ENCODE data around the gene KRT82. TPM values are rescaled to one million over a fixed set of nuclear protein-coding genes. Genes with fewer than 3 reads are reported as not detected.

Gene KRT82
- total RNA-seq, 6 experiments from 2014 or later = not detected

DNA sequence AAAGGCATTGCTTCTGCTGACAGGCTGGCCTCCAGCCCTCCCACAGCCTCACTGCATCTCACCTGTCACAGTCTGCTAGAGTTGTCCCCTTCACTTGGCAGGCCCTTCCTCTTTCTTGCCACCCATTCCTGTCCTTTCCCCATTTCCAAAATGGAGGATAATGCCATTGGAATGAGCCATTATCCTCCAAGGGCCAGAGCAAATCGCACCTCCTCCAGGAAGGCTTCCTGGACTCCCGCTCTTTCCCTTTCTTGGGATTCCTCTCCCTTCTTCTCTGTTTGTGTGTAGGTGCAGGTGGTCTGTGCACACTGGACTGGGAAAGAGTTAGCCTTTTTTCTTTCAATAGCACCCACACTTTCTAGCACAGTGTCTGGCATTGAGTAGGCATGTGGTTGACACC is 3.8 kb downstream of the KRT82 start:
- no peak for ATAC-seq
- no peak for DNase-seq
- Histone ChIP-seq H3K4me3 (no peak overlapping the region), H3K27me3 (no peaks in the 10 kb centered on the region), H3K4me1 (no peaks in the 10 kb centered on the region), H3K36me3 (no peaks in the 10 kb centered on the region), H3K27ac (no peak overlapping the region), H3K9me3 (no peaks in the 10 kb centered on the region)
- 75% methylated on average over 2 of the region's 2 CpGs for WGBS (ENCODE audit: insufficient coverage, low coverage, low lambda C conversion rate, missing lambda C conversion rate)
- intact Hi-C loops (cut with DNase I) = no loop called here
- TF ChIP-seq CTCF (IDR thresholded peaks at IDR 0.05) (no peak), POLR2A (IDR thresholded peaks at IDR 0.05) (no peak)

GRCh38 chr12:52401926-52402325 is 4.2 kb downstream of the KRT82 start:
- intact Hi-C loops (cut with DNase I) = no loop called here
- no peaks in the 10 kb centered on the region for H3K36me3 ChIP-seq
- H3K4me1 ChIP-seq = no peaks in the 10 kb centered on the region
- 71% methylated on average over 3 of the region's 4 CpGs for WGBS (ENCODE audit: insufficient coverage, low coverage, low lambda C conversion rate, missing lambda C conversion rate)
- TF ChIP-seq CTCF (IDR thresholded peaks at IDR 0.05) (no peak), POLR2A (IDR thresholded peaks at IDR 0.05) (no peak)
- no peaks in the 10 kb centered on the region for H3K9me3 ChIP-seq
- no peaks in the 10 kb centered on the region for H3K27me3 ChIP-seq
- no peak overlapping the region for H3K27ac ChIP-seq
- DNase-seq (no peak), ATAC-seq (no peak)
- H3K4me3 ChIP-seq = no peak overlapping the region

DNA sequence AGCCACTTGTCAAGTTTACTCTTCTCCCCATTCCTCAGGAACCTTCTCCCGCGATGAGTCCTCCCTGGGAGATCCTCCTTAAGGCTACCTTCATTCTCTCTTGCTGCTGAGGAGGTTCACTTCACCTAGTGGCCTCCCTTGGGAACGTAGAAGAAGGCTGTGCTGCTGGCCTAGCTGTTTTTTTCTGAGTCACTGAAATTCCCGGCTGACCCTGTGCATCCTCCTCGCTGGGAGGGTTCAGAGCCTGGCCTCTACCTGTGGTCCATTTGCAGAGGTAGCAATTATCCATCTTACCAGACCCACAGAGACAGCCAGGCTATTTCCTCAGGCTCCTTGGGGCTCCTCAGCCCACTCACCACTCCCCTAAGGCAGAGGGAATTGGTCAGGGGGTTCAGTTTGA is 4.6 kb downstream of the KRT82 start:
- WGBS (ENCODE audit: insufficient coverage, low coverage, low lambda C conversion rate, missing lambda C conversion rate) = 100% methylated on average over 2 of the region's 5 CpGs
- intact Hi-C loops (cut with DNase I) = no loop called here
- Histone ChIP-seq H3K27ac (no peak overlapping the region), H3K36me3 (no peaks in the 10 kb centered on the region), H3K27me3 (no peaks in the 10 kb centered on the region), H3K4me1 (no peaks in the 10 kb centered on the region), H3K9me3 (no peaks in the 10 kb centered on the region), H3K4me3 (no peak overlapping the region)
- DNase-seq = no peak
- ATAC-seq = no peak
- TF ChIP-seq CTCF (IDR thresholded peaks at IDR 0.05) (no peak), POLR2A (IDR thresholded peaks at IDR 0.05) (no peak)

DNA sequence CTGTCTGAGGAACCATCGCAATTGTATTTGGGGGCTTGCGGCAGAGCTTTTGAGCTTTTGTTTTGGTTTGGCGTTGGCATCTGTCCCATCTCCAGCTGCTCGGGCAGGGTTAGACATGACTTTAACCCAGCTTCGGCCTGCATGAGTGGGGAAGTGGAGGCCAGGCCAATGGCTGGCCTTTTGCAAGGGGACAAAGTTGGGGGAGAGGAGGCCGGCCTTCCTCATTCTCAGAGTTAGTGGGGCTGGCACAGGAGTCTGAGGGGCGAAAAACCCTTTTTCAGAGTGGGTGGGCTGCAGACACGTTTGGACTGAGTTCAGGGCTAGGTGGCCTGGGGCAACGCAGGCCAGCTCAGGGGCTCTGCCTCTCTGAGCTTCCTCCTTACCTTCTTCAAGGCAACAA is 5.2 kb downstream of the KRT82 start:
- Histone ChIP-seq H3K27me3 (no peaks in the 10 kb centered on the region), H3K4me3 (no peak overlapping the region), H3K4me1 (no peaks in the 10 kb centered on the region), H3K36me3 (no peaks in the 10 kb centered on the region), H3K9me3 (no peaks in the 10 kb centered on the region), H3K27ac (no peak overlapping the region)
- intact Hi-C loops (cut with DNase I) = no loop called here
- TF ChIP-seq POLR2A (IDR thresholded peaks at IDR 0.05) (no peak), CTCF (IDR thresholded peaks at IDR 0.05) (no peak)
- ATAC-seq = no peak
- 67% methylated on average over 8 of the region's 9 CpGs for WGBS (ENCODE audit: insufficient coverage, low coverage, low lambda C conversion rate, missing lambda C conversion rate)
- no peak for DNase-seq

DNA sequence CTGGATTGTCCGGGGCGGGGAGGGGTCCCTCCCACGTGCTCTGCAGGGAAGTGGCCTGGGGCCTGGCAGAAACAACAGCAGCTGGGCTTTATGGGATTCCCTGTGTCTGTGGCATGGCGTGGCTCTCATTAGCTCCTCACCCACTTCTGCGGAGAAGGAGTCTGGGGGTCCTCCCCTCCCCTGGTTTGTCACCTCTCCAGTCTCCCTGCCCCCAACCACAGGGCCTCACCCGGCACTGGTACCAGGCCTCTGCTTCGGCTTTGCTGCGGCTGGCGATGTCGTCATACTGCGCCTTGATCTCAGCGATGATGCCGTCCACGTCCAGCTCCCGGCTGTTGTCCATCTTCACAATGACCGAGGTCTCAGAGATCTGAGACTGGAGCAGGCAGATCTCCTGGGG is 6.4 kb downstream of the KRT82 start:
- WGBS (ENCODE audit: insufficient coverage, low coverage, low lambda C conversion rate, missing lambda C conversion rate) = 87% methylated on average over 10 of the region's 16 CpGs
- Histone ChIP-seq H3K9me3 (no peaks in the 10 kb centered on the region), H3K27ac (no peak overlapping the region), H3K27me3 (no peaks in the 10 kb centered on the region), H3K4me3 (no peak overlapping the region), H3K36me3 (no peaks in the 10 kb centered on the region), H3K4me1 (no peaks in the 10 kb centered on the region)
- DNase-seq = no peak
- no peak for TF ChIP-seq CTCF (IDR thresholded peaks at IDR 0.05)
- intact Hi-C loops (cut with DNase I) = loop anchor here in 1 of 2 donors (10.0 kb wide), 1 partner anchor 165 kb away; no protein-coding TSS in a partner anchor
- no peak for ATAC-seq

Data from right lobe of liver (tissue), 6 donors.